Skeletal muscle cell (primary cell): ENCODE results near the gene DHH.
A peak's percentile ranks its signal among the peaks of the same experiment; 100 is the strongest.
"Not testable (repeated sequence)": the region's sequence is repeated elsewhere in the genome, so short reads cannot be mapped to it uniquely, and the experiment has no call there.

ENCODE experiments used
- DNase-seq: peaks from one replicate; pipeline ENCODE4 v3.0.0-alpha.2; 2010; ENCODE audit warnings: low read depth
- H3K4me3 ChIP-seq: 2 replicates; pipeline ENCODE4 v1.5.1; 2011; ENCODE audit warnings: low read depth, mild to moderate bottlenecking, control low read depth, low read length, moderate library complexity

The DHH gene

DNA sequence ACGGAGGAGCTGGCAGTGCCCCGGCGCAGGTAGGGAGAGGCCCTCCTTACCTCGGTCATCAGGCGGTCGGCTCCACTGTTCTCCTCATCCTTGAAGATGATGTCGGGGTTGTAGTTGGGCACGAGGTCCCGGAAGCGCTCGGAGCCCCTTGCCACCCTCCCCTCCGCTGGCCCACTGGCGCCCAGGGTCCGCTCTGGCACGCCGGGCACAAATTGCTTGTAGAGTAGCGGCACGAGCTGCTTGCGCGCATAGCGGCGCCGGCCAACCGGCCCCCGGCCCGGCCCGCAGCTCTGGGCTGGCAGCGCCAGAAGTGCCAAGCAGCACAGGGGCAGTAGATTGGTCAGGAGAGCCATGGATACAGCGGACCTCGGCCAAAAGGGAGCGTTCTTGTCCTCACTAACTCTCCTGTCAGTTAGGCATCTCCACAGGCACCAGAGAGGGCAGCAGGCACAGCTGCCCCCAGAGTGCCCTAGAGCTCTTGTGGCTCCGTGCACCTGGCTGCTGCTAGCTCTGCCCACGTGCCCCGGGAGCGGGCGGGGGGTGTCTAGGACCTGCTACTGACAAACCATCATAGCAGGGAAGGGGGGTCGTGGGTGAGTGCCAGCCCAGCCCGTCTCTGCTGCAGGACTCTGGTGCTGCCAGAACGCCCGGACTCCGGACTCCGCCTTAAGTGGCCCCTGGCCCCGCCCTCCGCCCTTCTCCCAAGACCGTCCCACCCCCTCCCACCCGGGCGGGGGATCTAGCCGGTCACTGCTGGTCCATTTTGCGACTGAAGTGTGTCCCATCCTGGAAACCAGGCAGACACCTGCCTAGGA, at the start of gene DHH:
TSS of gene DHH (minus strand) at position 642 of the 815 bp plus-strand sequence. CDS start at position 353, 289 bp downstream.
- H3K4me3 ChIP-seq, result peak within 1 kb of the TSS; percentile 22
- DNase-seq, result no peak

DNA sequence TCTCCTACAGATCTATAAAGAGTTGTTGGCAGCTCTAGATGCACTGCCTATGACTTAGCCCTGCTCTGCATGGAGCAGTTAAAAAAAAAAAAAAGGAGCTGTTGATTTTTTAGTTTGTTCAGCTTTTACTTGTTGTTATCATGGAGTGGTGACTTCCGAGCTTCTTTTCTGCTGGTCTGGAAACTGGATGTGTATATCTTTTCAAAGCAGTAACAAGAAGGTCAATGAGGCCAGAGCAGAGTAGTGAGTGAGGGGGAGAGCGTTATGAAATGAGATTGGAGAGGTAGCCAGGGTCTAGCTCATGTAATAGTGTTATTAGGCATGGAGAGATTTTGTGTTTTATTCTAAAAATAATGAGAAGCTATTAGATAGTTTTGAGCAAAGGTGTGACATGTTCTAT, 49.8 kb upstream of the DHH start:
- DNase-seq, result no peak

DNA sequence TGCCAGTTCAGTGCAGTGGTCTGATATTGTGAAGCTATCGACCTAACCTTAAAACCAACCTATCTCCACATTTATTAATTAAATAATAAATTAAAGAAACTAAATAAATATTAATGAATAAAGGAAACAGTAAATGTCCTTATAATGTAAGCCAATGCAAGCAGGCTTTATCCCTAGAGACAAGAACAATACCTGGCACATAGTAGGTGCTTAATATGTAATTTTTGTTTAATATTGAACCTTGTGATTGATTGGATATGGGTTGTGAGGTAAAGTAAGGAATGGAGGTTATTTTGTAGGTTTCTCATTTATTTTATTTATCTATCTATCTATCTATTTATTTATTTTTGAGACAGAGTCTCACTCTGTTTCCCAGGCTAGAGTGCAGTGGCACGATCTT, 44.4 kb upstream of the DHH start:
- DNase-seq, result no peak
- H3K4me3 ChIP-seq, result no peak overlapping the region

More for the DNA sequence above, 49.8 kb upstream of the DHH start:
- H3K4me3 ChIP-seq, result no peak overlapping the region

DNA sequence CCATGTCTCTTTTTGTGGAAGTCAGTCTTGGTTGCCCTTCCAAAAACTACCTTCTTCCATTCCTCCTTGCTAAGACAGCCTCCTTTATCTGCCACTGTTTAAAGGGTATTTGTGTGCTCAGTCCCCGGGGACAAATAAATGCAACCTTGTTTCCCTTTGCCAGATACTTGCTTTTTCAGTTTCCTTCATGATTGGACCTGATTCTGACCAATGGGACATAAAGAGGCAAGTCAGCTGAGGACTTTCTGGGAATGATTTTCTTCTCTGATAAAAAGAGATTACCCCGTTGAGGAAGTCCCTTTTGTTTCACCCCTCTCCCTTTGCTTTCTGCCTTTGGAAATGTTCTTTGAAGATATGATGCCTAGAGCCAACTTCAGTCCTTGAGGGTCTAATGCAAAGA, 44.0 kb upstream of the DHH start:
- no peak for DNase-seq

DNA sequence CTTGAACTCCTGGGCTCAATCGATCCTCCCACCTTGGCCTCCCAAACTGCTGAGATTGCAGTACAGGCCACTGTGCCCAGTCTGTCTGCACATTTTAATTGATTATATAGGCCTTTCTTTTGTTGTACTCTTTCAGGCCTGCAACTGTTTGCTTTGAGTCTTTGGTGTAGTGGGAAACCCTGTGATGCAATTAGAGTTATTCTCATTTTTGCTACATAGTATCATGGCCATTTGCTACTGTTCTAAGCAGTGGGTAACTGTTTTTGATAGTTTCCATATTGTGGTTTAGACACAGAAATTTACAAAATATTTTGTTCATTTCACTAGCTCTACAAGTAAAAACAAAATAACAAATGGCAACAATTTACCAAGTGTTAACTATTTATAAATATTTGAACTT, 42.9 kb upstream of the DHH start:
- H3K4me3 ChIP-seq, result no peak overlapping the region
- no peak for DNase-seq

More for the DNA sequence above, 44.0 kb upstream of the DHH start:
- H3K4me3 ChIP-seq, result no peak overlapping the region

DNA sequence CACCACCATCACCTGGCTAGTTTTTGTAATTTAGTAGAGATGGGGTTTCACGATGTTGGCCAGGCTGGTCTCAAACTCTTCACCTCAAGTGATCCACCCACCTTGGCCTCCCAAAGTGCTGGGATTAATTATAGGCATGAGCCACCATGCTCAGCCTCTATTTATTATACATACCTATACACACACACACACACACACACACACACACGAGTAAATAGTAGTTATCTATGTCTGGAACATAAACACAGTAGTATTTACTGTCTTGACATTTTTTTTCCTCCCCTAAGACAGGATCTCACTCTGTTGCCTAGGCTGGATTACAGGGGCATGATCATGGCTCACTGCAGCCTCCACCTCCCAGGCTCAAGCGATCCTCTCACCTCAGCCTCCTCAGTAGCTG, 42.4 kb upstream of the DHH start:
- H3K4me3 ChIP-seq, DNase-seq: not testable (repeated sequence)

DNA sequence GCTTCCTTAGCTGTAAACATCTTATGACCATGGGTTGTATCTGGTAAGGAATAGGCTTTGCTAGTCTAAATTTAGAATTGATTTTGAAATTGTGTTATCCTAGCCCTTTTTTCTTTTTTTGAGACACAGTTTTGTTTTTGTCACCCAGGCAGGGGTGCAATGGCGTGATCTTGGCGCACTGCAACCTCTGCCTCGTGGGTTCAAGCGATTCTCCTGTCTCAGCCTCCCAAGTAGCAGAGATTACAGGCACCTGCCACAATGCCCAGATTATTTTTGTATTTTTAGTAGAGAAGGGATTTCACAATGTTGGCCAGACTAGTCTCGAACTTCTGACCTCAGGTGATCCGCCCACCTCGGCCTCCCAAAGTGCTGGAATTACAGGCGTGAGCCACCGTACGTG, 39.0 kb upstream of the DHH start:
- no peak for DNase-seq
- no peak overlapping the region for H3K4me3 ChIP-seq

DNA sequence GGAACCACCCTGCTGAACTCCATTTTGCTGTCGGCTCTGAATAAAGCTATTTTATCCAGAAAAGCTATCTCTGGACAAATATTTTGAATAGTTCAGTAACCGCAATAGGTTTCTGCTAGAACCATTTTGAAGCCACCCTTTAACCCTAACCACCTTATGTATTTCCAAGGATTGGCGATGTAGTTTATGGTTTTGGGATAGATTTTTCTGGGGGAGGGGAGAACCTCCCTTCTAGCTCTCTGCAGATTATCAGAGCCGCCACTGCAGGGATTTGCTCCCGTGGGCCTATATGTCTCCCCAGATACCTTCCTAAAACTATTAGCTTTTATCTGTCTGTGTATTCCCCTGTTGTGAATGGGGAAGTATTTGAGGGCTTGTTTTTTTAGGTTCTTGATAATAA, 38.4 kb upstream of the DHH start:
- H3K4me3 ChIP-seq, result peak overlapping the region; percentile 15
- no peak for DNase-seq

DNA sequence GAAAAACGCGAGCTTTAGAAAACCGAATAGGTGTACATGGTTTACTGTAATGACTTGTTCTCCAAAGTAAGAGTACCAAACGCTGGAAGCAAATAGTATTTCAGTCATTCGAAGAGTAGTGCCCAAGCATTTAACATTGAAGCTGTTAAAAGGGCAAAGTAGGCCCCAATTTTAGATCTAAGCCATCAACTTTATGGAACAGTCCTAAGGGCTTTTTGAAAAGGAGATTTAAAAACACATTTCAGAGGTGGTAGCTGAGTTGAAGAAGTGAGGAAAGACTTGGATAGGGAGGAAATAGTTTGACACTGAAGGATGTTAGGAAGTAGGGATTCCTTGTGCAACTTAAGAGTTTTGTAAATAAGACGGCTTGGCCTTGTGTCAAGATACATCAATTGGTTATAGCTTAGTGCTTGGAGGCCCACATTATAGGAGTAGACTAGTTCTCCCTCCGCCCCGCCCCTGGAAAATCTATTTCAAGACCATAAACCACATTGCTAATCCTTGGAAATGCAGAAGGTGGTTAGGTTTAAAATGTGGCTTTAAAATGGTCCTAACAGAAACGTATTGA, 37.4 kb upstream of the DHH start:
- DNase-seq, result peak; percentile 56
- peak overlapping the region; percentile 51 for H3K4me3 ChIP-seq

DNA sequence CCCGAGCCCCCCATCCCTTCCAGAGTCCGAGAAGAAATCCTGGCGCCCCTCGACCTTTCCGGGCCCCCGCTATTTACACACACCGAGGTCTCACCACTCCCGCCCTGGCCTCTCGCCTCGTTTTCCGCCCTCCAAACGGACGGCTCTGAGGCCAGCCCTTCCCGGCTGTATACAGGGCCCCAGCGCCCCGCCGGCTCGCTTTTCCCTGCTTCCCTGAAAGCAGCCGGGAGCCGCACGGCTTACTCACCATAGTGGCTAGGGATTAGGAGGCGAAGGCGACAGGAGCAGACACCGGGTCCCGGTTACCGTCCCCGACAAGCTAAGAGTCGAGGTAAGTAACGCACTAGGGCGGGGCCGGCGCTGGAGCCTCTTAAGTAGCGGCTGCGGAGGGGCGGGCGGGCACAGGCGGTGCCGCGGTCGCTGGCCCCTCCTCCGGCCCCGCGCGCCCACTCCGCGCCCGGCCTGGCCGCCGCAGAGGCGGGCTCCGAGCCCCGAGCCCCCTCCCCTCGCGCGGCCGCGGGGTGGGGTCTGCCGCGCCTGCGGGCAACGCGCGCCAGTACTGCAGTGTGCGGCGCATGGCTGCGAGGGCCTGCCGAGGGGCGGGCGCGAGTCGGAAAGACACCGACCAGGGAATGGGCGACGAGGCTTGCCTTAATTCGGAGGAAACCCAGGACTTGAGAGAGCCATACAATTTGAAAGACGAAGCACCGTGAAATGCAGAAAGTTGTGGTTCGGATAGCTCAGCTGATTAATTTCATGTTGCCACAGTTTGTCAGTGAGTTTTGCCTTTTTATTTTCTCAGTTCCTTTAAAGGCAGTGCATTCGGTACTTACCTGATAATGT, 36.7 kb upstream of the DHH start, which contains the start of gene TUBA1B:
TSS of gene TUBA1B (minus strand) at position 345 of the 843 bp plus-strand sequence. CDS start at position 250, 95 bp downstream.
- H3K4me3 ChIP-seq, result peak within 1 kb of the TSS; percentile 88

DNA sequence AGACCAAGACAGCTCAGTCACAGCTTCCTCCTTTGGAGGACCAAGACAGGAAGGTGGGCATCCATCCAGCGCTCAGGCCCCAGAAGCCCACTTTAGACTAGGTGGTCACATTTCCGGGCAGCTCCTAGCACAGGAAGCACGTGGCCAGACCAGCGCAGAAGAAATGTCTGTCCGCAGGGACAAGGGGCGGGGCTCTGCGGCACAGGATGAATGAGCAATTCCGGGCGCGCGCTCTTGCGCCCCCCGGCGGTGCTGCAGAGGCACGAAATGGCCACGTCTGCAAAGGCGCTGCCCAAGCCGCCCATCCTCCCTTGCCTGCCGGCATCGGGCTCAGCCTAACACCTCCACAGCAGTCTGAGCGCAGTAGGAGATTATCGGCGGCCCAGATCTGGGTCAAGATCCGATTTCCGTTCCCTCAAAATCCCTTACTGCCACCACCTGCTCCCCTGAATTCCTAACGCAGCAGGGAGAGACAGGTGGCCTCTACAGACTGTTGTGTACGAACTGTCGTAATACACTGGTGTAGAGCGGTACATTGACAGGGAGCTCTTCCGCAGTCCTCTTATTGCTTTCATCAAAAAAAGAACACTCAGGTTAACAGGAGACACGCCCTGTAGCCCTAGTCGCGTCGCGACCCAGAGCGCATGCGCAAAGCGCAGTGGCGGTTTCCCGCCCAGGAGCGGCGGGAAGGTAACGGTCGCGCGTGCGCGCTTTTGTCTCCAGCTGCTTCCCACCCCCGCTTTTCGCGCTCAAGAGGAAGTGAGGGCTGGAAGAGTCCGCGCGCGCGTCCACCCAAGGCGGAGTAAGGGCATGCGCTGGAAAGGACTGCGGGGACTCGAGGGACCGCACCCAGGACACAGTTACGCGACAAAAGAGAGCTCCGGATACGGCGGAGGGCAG, 35.8 kb upstream of the DHH start:
- H3K4me3 ChIP-seq, result peak overlapping the region; percentile 88
- DNase-seq, result peak; percentile 81

More for the DNA sequence above, 36.7 kb upstream of the DHH start, which contains the start of gene TUBA1B:
- DNase-seq, result peak; percentile 67

DNA sequence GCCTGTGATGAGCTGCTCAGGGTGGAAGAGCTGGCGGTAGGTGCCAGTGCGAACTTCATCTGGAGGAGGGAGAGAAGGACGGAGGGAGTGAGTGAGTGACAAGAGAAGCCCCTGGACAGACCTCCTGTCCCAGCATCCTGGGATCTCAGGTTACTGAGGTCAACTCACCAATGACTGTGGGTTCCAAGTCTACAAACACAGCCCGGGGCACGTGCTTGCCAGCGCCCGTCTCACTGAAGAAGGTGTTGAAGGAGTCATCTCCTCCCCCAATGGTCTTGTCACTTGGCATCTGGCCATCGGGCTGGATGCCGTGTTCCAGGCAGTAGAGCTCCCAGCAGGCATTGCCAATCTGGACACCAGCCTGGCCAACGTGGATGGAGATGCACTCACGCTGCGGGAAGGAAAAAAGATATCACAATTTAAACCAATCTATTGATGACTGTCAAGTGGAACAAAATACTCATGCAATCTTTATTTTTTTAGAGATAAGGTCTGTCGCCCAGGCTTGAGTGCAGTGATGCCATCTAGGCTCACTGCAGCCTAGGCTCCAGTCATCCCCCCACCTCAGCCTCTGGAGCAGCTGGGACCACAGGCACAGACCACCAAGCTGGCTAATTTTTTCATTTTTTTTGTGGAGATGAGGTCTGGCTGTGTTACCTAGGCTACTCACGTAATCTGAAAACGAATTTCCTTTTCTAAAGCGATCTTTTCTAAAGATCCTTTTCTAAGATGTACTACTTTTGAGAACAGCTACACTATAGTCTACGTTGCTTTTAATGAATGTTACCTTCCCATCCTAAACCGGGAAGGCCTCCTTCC, 34.9 kb upstream of the DHH start:
- peak overlapping the region; percentile 88 for H3K4me3 ChIP-seq
- DNase-seq, result no peak

DNA sequence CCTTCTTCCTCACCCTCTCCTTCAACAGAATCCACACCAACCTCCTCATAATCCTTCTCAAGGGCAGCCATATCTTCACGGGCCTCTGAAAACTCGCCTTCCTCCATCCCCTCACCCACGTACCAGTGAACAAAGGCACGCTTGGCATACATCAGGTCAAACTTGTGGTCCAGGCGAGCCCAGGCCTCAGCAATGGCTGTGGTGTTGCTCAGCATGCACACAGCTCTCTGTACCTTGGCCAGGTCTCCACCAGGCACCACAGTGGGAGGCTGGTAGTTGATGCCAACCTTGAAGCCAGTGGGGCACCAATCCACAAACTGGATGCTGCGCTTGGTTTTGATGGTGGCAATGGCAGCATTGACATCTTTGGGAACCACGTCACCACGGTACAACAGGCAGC, 33.4 kb upstream of the DHH start:
- not testable (repeated sequence) for DNase-seq, H3K4me3 ChIP-seq

DNA sequence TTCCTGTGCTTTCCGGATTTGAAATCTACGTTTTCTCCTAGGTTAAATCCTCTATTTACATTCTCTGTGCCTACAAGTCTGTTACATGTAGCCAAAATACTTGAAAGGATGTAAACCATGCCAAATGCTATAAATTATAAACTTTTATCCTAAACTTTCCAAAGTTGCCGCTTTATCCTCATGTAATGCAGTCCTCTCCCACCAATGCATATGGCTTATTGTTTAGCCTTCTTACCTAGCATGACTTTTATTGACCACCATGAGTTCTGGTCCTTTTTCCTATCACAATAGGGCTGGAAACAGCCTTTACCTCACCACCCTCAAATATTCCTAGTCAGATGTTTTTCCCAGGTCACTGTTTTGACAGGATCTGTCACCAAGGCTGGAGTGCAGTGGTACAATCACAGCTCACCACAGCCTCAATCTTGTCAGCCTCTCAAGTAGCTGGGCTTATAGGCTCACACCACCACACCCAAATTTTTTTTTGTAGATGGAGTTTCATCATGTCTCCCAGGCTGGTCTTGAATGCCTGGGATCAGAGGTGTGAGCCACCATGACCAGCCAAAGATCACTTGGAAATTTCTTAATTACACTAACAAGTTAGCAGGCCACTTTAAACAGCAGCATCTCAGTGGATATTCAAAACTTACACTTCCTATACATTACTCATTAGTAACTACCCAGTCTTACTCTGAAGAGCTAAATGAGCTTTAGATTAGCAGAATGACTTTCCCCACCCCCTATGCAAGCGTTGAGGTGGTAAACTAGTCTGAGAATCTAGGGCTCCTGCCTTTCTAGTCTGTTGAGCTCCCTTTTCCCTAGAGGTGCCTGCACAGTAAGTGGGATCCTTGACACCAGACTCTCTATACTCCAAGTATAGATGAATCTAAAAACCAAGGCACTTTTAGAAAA, 32.5 kb upstream of the DHH start:
- DNase-seq, result no peak
- no peak overlapping the region for H3K4me3 ChIP-seq

DNA sequence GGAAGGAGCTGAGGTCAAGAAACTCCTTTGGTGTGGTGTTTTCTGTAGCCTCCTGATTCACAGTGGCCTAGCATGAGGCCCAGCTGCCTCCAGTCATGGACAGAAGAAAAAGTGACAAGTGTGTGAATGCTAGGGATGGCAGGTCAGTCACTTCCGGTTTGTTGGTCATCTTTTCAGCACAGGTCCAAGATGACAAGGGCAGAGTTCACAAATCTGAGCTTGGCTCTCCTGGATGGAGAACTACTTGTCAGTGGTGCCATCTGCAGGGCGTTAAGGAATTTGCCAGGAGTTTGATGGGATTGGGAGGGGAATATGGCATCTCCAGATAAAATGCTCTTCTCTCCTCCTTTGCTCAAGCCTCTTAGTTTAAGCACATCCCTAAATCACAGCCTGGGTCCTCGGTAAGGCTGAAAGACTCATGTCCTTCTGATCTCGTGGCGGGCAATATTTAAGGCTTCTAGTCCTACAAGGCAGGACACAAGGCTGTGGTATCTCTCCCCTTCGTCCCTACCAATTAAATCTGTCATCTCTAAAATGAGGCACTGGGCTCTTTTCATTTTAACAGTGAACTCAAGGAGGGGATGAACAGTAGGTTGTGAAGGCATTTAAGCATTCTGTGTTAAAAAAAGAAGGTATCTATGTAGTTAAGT, 26.6 kb upstream of the DHH start:
- DNase-seq, result peak; percentile 18

DNA sequence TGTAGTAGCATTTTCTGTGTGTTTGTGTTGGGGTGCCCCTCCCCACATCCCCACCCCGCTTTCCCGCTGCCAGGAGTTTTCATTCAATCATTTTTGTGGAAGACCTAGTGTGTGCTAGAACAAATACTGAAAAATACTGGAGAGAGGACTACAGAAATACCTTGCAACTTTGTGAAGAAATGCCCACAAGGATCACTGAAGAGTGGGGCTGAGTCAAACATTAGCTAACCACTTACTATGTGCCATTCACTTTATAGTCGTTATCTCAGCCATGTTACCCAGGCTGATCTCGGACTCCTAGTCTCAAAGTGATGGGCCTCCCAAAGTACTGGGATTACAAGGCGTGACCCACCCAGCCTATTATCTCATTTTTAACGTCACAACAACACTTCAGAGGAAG, 16.6 kb upstream of the DHH start:
- DNase-seq, result no peak
- H3K4me3 ChIP-seq, result peak overlapping the region; percentile 98

More for the DNA sequence above, 26.6 kb upstream of the DHH start:
- no peak overlapping the region for H3K4me3 ChIP-seq
